H9 (cell line): ENCODE measurements around the gene CDH4. TPM values are rescaled to one million over a fixed set of nuclear protein-coding genes. Genes with fewer than 3 reads are reported as not detected.

Experiments
- DNase-seq: peaks from one replicate; pipeline ENCODE4 v3.0.0-alpha.2; 2017
- H2AFZ ChIP-seq: one replicate; pipeline ENCODE4 v1.6.1; 2013; ENCODE audit warnings: mild to moderate bottlenecking, low read length, control low read depth, moderate library complexity
- H2AK5ac ChIP-seq: 2 replicates; pipeline ENCODE4 v1.6.1; 2013; ENCODE audit warnings: low read length, control low read depth, mixed read lengths; ENCODE audit not compliant: insufficient read length
- H2BK120ac ChIP-seq: one replicate; pipeline ENCODE4 v1.6.1; 2013; ENCODE audit warnings: low read depth, mild to moderate bottlenecking, low read length, control low read depth, inconsistent platforms; ENCODE audit not compliant: poor library complexity, severe bottlenecking
- H2BK12ac ChIP-seq: 2 replicates; pipeline ENCODE4 v1.6.1; 2013; ENCODE audit warnings: low read length, control low read depth, mixed read lengths, low read depth; ENCODE audit not compliant: insufficient read length
- H2BK15ac ChIP-seq: 2 replicates; pipeline ENCODE4 v1.6.1; 2013; ENCODE audit warnings: low read depth, low read length, control low read depth
- H2BK20ac ChIP-seq: one replicate; pipeline ENCODE4 v1.6.1; 2013; ENCODE audit warnings: low read depth, mild to moderate bottlenecking, low read length, control low read depth, inconsistent platforms; ENCODE audit not compliant: poor library complexity, severe bottlenecking
- H2BK5ac ChIP-seq: 2 replicates; pipeline ENCODE4 v1.6.1; 2013; ENCODE audit warnings: low read length, control low read depth, mixed read lengths; ENCODE audit not compliant: insufficient read length
- H3K14ac ChIP-seq: 2 replicates; pipeline ENCODE4 v1.6.1; 2013; ENCODE audit warnings: low read length, control low read depth; ENCODE audit not compliant: insufficient read depth
- H3K18ac ChIP-seq: 2 replicates; pipeline ENCODE4 v1.6.1; 2013; ENCODE audit warnings: low read depth, mild to moderate bottlenecking, mixed read lengths, low read length, control low read depth; ENCODE audit not compliant: insufficient read length
- H3K23ac ChIP-seq: 2 replicates; pipeline ENCODE4 v1.6.1; 2013; ENCODE audit warnings: low read length, control low read depth, mixed read lengths, low read depth; ENCODE audit not compliant: insufficient read length
- H3K23me2 ChIP-seq: 2 replicates; pipeline ENCODE4 v1.6.1; 2013; ENCODE audit warnings: low read depth, mild to moderate bottlenecking, mixed read lengths, low read length, control low read depth; ENCODE audit not compliant: insufficient read length, poor library complexity, severe bottlenecking
- H3K27ac ChIP-seq: 2 replicates; pipeline ENCODE4 v1.5.1; 2013; ENCODE audit warnings: low read length, control low read depth, mixed read lengths, low read depth; ENCODE audit not compliant: insufficient read length
- H3K27me3 ChIP-seq: 2 replicates; pipeline ENCODE4 v1.6.1; 2013; ENCODE audit warnings: low read length, control low read depth, inconsistent platforms; ENCODE audit not compliant: insufficient read depth
- H3K4ac ChIP-seq: 2 replicates; pipeline ENCODE4 v1.6.1; 2013; ENCODE audit warnings: low read depth, mild to moderate bottlenecking, control low read depth, inconsistent platforms, low read length, moderate library complexity
- H3K4me1 ChIP-seq: 2 replicates; pipeline ENCODE4 v1.6.1; 2013; ENCODE audit warnings: low read length, control low read depth, inconsistent platforms; ENCODE audit not compliant: insufficient read depth
- H3K4me2 ChIP-seq: 2 replicates; pipeline ENCODE4 v1.6.1; 2013; ENCODE audit warnings: low read length, control low read depth, mixed read lengths; ENCODE audit not compliant: insufficient read length, insufficient read depth
- H3K56ac ChIP-seq: 2 replicates; pipeline ENCODE4 v1.6.1; 2013; ENCODE audit warnings: low read depth, mild to moderate bottlenecking, mixed read lengths, low read length, control low read depth; ENCODE audit not compliant: insufficient read length
- H3K79me1 ChIP-seq: 2 replicates; pipeline ENCODE4 v1.6.1; 2013; ENCODE audit warnings: low read depth, mild to moderate bottlenecking, moderate library complexity, low read length, control low read depth, inconsistent platforms; ENCODE audit not compliant: insufficient read depth, poor library complexity, severe bottlenecking
- H3K79me2 ChIP-seq: 2 replicates; pipeline ENCODE4 v1.6.1; 2013; ENCODE audit warnings: low read length, control low read depth, inconsistent platforms; ENCODE audit not compliant: insufficient read depth
- H3K9ac ChIP-seq: 2 replicates; pipeline ENCODE4 v1.6.1; 2013; ENCODE audit warnings: low read length, control low read depth, mixed read lengths; ENCODE audit not compliant: insufficient read length; ENCODE audit errors: extremely low read depth
- H3K9me3 ChIP-seq: one replicate; pipeline ENCODE4 v1.6.1; 2013; ENCODE audit warnings: low read depth, low read length, inconsistent platforms; ENCODE audit not compliant: control insufficient read depth
- H3T11ph ChIP-seq: one replicate; pipeline ENCODE4 v1.6.1; 2013; ENCODE audit warnings: mild to moderate bottlenecking, low read length, control low read depth, inconsistent platforms
- H4K20me1 ChIP-seq: one replicate; pipeline ENCODE4 v1.6.1; 2013; ENCODE audit not compliant: control insufficient read depth, insufficient read length, insufficient read depth
- H4K5ac ChIP-seq: 2 replicates; pipeline ENCODE4 v1.6.1; 2013; ENCODE audit warnings: low read depth, mild to moderate bottlenecking, mixed read lengths, low read length, control low read depth; ENCODE audit not compliant: insufficient read length
- H4K8ac ChIP-seq: replicated peaks from 2 replicates; pipeline ENCODE4 v1.6.1; 2013; ENCODE audit warnings: low read length, control low read depth, mixed read lengths, low read depth; ENCODE audit not compliant: insufficient read length
- H4K91ac ChIP-seq: 2 replicates; pipeline ENCODE4 v1.6.1; 2013; ENCODE audit warnings: low read depth, mild to moderate bottlenecking, moderate library complexity, mixed read lengths, low read length, control low read depth; ENCODE audit not compliant: insufficient read length
- H3K27ac Mint-ChIP-seq, 3 experiments: 2 replicates in 2 of 3; 3 replicates in 1 of 3; pipeline ENCODE4 v1.8.0; 2020 to 2021; ENCODE audit warnings: mixed read lengths in 3 of 3, mild to moderate bottlenecking in 1 of 3, moderate library complexity in 1 of 3
- H3K27me3 Mint-ChIP-seq: 2 replicates; pipeline ENCODE4 v1.8.0; 2021; ENCODE audit warnings: low read depth, mild to moderate bottlenecking, moderate library complexity, mixed read lengths
- H3K36me3 Mint-ChIP-seq, 3 experiments: 2 replicates in 2 of 3; 3 replicates in 1 of 3; pipeline ENCODE4 v1.8.0; 2020 to 2021; ENCODE audit warnings: low read depth in 3 of 3, mixed read lengths in 3 of 3; ENCODE audit not compliant: insufficient read depth in 1 of 3
- H3K4me1 Mint-ChIP-seq, 2 experiments: 2 replicates each; pipeline ENCODE4 v1.8.0; 2020; ENCODE audit warnings: mixed read lengths in 2 of 2
- H3K4me3 Mint-ChIP-seq, 2 experiments: 2 replicates in 1 of 2; 3 replicates in 1 of 2; pipeline ENCODE4 v1.8.0; 2020 to 2021; ENCODE audit warnings: mild to moderate bottlenecking in 2 of 2, mixed read lengths in 2 of 2, moderate library complexity in 1 of 2
- H3K9me3 Mint-ChIP-seq, 2 experiments: 2 replicates in 1 of 2; 3 replicates in 1 of 2; pipeline ENCODE4 v1.8.0; 2020; ENCODE audit warnings: mild to moderate bottlenecking in 2 of 2, mixed read lengths in 2 of 2, moderate library complexity in 1 of 2
- WGBS: extraction: QIAGEN DNeasy Blood & Tissue Kit; methylation state at CpG from one replicate; pipeline ENCODE4 v1.1.7; 2013; ENCODE audit warnings: missing lambda C conversion rate, low lambda C conversion rate, mixed read lengths; ENCODE audit not compliant: insufficient read length; ENCODE audit errors: extremely low coverage; 5-methylcytosine and 5-hydroxymethylcytosine counted together
- total RNA-seq: library from RNA; stranded (reverse); gene quantifications from 2 replicates; pipeline ENCODE4 v1.2.1, GENCODE V29; 2021
- TF ChIP-seq, protein P1 (sequence below): fragments of 200-600 bp; sonication (generic); conservative IDR thresholded peaks from 3 replicates; pipeline ENCODE4 v1.8.0; 2021; ENCODE audit warnings: antibody characterized with exemption, mild to moderate bottlenecking

Gene CDH4
- total RNA-seq, 1 experiment from 2014 or later, result 3.0 TPM

DNA sequence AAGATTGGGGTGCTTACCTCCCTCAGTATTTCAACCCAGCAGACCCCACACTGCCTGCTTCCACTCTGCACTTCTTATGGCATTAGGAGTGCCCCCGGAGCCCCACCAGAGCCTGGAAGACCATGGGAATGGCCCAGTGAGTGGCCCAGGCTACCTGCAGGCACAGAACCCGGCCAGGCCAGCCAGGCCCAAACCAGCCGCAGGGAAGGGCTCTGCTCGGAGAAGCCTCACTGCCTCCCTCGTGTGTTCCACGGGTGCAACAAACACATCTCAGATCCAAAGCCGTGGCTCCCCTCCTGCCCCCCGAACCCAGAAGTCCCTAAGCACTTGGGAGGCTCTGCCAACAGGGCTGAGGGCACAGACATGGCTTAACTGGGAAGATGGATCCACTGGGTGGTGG is 283.9 kb downstream of the CDH4 start:
- no peak overlapping the region for H2BK15ac ChIP-seq
- Mint-ChIP-seq H3K4me1 (peaks cover 3 to 8% of the 10 kb centered on the region in 2 experiments; a peak in 3 of 4 replicates), H3K4me3 (no peak overlapping the region), H3K36me3 (no peaks in the 10 kb centered on the region), H3K9me3 (no peaks in the 10 kb centered on the region), H3K27me3 (peaks cover 18% of the 10 kb centered on the region), H3K27ac (no peak overlapping the region)
- no peaks in the 10 kb centered on the region for H3K9me3 ChIP-seq
- no peak overlapping the region for H3K9ac ChIP-seq
- no peaks in the 10 kb centered on the region for H3K4me1 ChIP-seq
- no peaks in the 10 kb centered on the region for H3K23me2 ChIP-seq
- WGBS, result no CpG with 5 or more reads among the region's 8 CpGs
- DNase-seq, result no peak
- no peak overlapping the region for H2BK120ac ChIP-seq
- no peaks in the 10 kb centered on the region for H4K20me1 ChIP-seq
- H3T11ph ChIP-seq, result no peak overlapping the region
- no peak overlapping the region for H2AFZ ChIP-seq
- no peak overlapping the region for H3K14ac ChIP-seq
- H3K4me2 ChIP-seq, result no peak overlapping the region
- no peaks in the 10 kb centered on the region for H3K79me2 ChIP-seq
- no peaks in the 10 kb centered on the region for H3K27me3 ChIP-seq
- TF ChIP-seq, protein P1, sequence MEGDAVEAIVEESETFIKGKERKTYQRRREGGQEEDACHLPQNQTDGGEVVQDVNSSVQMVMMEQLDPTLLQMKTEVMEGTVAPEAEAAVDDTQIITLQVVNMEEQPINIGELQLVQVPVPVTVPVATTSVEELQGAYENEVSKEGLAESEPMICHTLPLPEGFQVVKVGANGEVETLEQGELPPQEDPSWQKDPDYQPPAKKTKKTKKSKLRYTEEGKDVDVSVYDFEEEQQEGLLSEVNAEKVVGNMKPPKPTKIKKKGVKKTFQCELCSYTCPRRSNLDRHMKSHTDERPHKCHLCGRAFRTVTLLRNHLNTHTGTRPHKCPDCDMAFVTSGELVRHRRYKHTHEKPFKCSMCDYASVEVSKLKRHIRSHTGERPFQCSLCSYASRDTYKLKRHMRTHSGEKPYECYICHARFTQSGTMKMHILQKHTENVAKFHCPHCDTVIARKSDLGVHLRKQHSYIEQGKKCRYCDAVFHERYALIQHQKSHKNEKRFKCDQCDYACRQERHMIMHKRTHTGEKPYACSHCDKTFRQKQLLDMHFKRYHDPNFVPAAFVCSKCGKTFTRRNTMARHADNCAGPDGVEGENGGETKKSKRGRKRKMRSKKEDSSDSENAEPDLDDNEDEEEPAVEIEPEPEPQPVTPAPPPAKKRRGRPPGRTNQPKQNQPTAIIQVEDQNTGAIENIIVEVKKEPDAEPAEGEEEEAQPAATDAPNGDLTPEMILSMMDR, result no peak
- H3K27ac ChIP-seq, result no peak overlapping the region
- H3K79me1 ChIP-seq, result no peaks in the 10 kb centered on the region
- no peak overlapping the region for H4K5ac ChIP-seq
- H2BK20ac ChIP-seq, result no peak overlapping the region
- H4K91ac ChIP-seq, result no peak overlapping the region
- no peak overlapping the region for H3K23ac ChIP-seq
- no peak overlapping the region for H2BK5ac ChIP-seq
- H4K8ac ChIP-seq, result no peak overlapping the region
- no peak overlapping the region for H3K18ac ChIP-seq
- H3K56ac ChIP-seq, result no peak overlapping the region
- no peak overlapping the region for H2AK5ac ChIP-seq
- no peak overlapping the region for H3K4ac ChIP-seq
- H2BK12ac ChIP-seq, result no peak overlapping the region
